Measurements from ENCODE around the gene RFWD3. TPM values are rescaled to one million over a fixed set of nuclear protein-coding genes. Genes with fewer than 3 reads are reported as not detected.
A peak's percentile ranks its signal among the peaks of the same experiment; 100 is the strongest.

RFWD3 gene
- total and polyA plus RNA-seq, 4 experiments from 2014 or later = 12.3 to 64.7 (median 39.9) TPM

- POLR2A ChIA-PET (ENCODE audit: partially characterized antibody) = interaction anchor here (1.2 to 3.0 kb wide), 2 partner anchors 8 to 15 kb away, joined by 3 to 20 read pairs; partner anchors contain the start of gene GLG1
- Histone ChIP-seq H3K27me3 (ENCODE audit: insufficient read depth, low read length) (no peaks in the 10 kb centered on the region), H3K27ac (ENCODE audit: low read depth, low read length) (no peak overlapping the region), H3K4me1 (ENCODE audit: insufficient read depth, low read length) (peaks cover 74% of the 10 kb centered on the region), H3K4me3 (ENCODE audit: low read length in 2 of 2) (no peak overlapping the region), H3K36me3 (ENCODE audit: insufficient read depth, low read length) (peaks cover 8% of the 10 kb centered on the region), H3K9me3 (ENCODE audit: control insufficient read depth in 1 of 2, low read length in 2 of 2) (no peaks in the 10 kb centered on the region)
- Mint-ChIP-seq H3K4me1 (peaks cover 30 to 86% (median 51%) of the 10 kb centered on the region in 4 donors), H3K27me3 (no peaks in the 10 kb centered on the region), H3K27ac (peak overlapping the region in 6 of 7 donors; percentile 14 to 79 (median 48)), H3K9me3 (no peaks in the 10 kb centered on the region), H3K36me3 (peaks cover 17 to 31% of the 10 kb centered on the region in 2 donors), H3K4me3 (peak overlapping the region in 4 of 8 donors; percentile 2 to 51 (median 18))
- no peak for DNase-seq
- intact Hi-C loops (cut with micrococcal nuclease) = no loop called here
- CTCF ChIA-PET (ENCODE audit: partially characterized antibody) = interaction anchor here (0.5 kb wide), 1 partner anchor 24 kb away, joined by 3 read pairs; no protein-coding TSS in a partner anchor
Observed at GRCh38 chr16:74591876-74592650, 74.6 kb downstream of the RFWD3 start.

DNA sequence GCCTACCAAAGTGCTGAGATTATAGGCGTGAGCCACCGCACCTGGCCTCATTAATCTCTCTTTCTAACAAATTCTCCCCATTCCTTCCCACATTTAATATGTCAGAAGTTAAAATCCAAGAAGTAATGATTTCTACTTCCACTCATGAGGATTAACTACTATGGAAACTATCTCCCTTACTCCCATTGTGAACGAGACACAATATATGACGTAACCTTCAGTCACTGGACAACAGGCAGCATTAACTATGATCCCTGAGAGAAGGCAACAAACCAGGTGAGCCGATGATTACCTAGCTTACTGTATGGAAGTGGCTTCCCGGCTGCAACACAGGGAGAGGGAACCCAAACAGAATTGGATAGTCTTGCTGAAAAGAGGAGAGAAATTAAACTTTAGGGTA is 79.7 kb downstream of the RFWD3 start:
- Mint-ChIP-seq H3K27ac (peak overlapping the region in 5 of 7 donors; percentile 3 to 67 (median 29)), H3K4me3 (peak overlapping the region in 5 of 8 donors; percentile 9 to 58 (median 35)), H3K9me3 (no peaks in the 10 kb centered on the region), H3K27me3 (no peaks in the 10 kb centered on the region), H3K4me1 (peaks cover 35 to 91% (median 60%) of the 10 kb centered on the region in 4 donors), H3K36me3 (peaks cover 15 to 22% of the 10 kb centered on the region in 2 donors)
- no peak overlapping the region for H3K27ac ChIP-seq (ENCODE audit: low read depth, low read length)
- intact Hi-C loops (cut with micrococcal nuclease) = loop anchor here (2.0 kb wide), 1 partner anchor 14 kb away; no protein-coding TSS in a partner anchor
- ChIA-PET POLR2A (ENCODE audit: partially characterized antibody) (no interaction called here), CTCF (ENCODE audit: partially characterized antibody) (interaction anchor here (1.0 to 1.7 kb wide), 2 partner anchors 11 to 17 kb away, joined by 5 read pairs; no protein-coding TSS in a partner anchor)
- H3K36me3 ChIP-seq (ENCODE audit: insufficient read depth, low read length) = no peaks in the 10 kb centered on the region
- DNase-seq = no peak
- H3K4me1 ChIP-seq (ENCODE audit: insufficient read depth, low read length) = peaks cover 67% of the 10 kb centered on the region
- H3K4me3 ChIP-seq (ENCODE audit: low read length in 2 of 2) = no peak overlapping the region
- H3K27me3 ChIP-seq (ENCODE audit: insufficient read depth, low read length) = no peaks in the 10 kb centered on the region
- no peaks in the 10 kb centered on the region for H3K9me3 ChIP-seq (ENCODE audit: control insufficient read depth in 1 of 2, low read length in 2 of 2)

GRCh38 chr16:74585846-74586443 is 80.7 kb downstream of the RFWD3 start:
- H3K27ac ChIP-seq (ENCODE audit: low read depth, low read length) = no peak overlapping the region
- H3K36me3 ChIP-seq (ENCODE audit: insufficient read depth, low read length) = no peaks in the 10 kb centered on the region
- DNase-seq = no peak
- H3K4me3 ChIP-seq (ENCODE audit: low read length in 2 of 2) = no peak overlapping the region
- H3K27ac Mint-ChIP-seq = peak overlapping the region in 5 of 7 donors; percentile 16 to 72 (median 47)
- H3K9me3 Mint-ChIP-seq = no peaks in the 10 kb centered on the region
- peak overlapping the region in 3 of 8 donors; percentile 8 to 35 (median 25) for H3K4me3 Mint-ChIP-seq
- peaks cover 67% of the 10 kb centered on the region for H3K4me1 ChIP-seq (ENCODE audit: insufficient read depth, low read length)
- intact Hi-C loops (cut with micrococcal nuclease) = loop anchor here (2.0 kb wide), 1 partner anchor 15 kb away; no protein-coding TSS in a partner anchor
- no peaks in the 10 kb centered on the region for H3K27me3 Mint-ChIP-seq
- no peaks in the 10 kb centered on the region for H3K9me3 ChIP-seq (ENCODE audit: control insufficient read depth in 1 of 2, low read length in 2 of 2)
- H3K27me3 ChIP-seq (ENCODE audit: insufficient read depth, low read length) = no peaks in the 10 kb centered on the region
- CTCF ChIA-PET (ENCODE audit: partially characterized antibody) = interaction anchor here (0.9 to 1.0 kb wide), 2 partner anchors 12 to 17 kb away, joined by 3 to 5 read pairs; no protein-coding TSS in a partner anchor
- peaks cover 15 to 24% of the 10 kb centered on the region in 2 donors for H3K36me3 Mint-ChIP-seq
- POLR2A ChIA-PET (ENCODE audit: partially characterized antibody) = no interaction called here
- H3K4me1 Mint-ChIP-seq = peaks cover 40 to 91% (median 63%) of the 10 kb centered on the region in 4 donors

DNA sequence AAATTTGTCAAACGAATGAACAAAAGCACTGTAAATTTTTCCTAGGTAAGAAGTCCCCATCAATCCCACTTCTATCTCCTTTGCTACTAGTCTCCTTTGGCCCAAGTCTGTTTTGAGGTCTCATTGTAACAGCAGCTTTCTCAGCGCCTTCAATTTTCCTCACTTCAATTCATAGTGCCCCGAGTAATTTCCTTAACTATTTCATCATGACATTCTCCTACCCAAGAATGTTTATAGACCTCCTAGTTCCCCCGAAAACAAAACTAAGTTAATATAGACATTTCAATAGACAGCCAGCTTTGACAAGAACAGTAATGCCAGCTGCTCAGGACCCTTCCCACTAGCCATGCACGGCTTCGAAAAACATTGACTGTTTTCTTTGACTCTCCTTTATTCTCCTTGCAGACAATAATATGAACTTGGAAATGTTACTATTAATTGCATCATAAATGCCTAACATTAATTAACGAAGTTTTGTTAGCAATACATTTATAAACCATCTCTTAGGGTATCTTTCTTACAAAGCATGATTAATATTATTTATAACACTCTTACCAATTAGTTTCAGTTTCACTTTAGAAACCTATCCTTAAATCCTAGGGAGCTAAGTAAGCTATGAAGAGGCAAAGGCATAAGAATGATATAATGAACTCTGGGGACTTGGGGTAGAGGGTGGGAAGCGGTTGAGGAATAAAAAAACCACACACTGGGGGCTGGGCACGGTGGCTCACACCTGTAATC is 82.6 kb downstream of the RFWD3 start:
- Histone ChIP-seq H3K4me3 (ENCODE audit: low read length in 2 of 2) (no peak overlapping the region), H3K4me1 (ENCODE audit: insufficient read depth, low read length) (peaks cover 77% of the 10 kb centered on the region)
- POLR2A ChIA-PET (ENCODE audit: partially characterized antibody) = interaction anchor here (0.9 to 2.0 kb wide), 2 partner anchors 8 to 23 kb away, joined by 3 to 9 read pairs; partner anchors contain the start of gene GLG1

DNA sequence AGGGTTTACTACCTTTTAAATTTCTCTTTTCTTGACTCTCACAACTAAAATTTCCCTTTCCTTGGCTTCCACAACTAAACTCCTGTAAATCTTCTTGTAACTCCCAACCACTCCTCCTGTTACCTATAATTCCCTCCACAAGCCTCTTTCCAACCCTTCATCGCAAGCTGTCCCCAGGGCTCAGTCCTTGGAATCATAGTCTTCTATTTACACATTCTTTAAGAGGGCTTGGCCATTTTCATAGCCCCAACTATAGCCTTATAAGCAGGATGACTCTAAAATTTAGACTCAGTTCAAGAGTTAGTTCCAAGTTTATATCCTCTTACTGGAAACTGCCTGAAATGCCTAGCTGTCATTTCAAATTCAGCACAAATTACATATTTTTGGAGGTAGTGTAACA is 83.7 kb downstream of the RFWD3 start:
- Histone ChIP-seq H3K36me3 (ENCODE audit: insufficient read depth, low read length) (no peaks in the 10 kb centered on the region), H3K9me3 (ENCODE audit: control insufficient read depth in 1 of 2, low read length in 2 of 2) (no peaks in the 10 kb centered on the region), H3K4me1 (ENCODE audit: insufficient read depth, low read length) (peaks cover 78% of the 10 kb centered on the region), H3K4me3 (ENCODE audit: low read length in 2 of 2) (no peak overlapping the region), H3K27ac (ENCODE audit: low read depth, low read length) (no peak overlapping the region), H3K27me3 (ENCODE audit: insufficient read depth, low read length) (no peaks in the 10 kb centered on the region)
- ChIA-PET CTCF (ENCODE audit: partially characterized antibody) (interaction anchor here (1.7 kb wide), 1 partner anchor 16 kb away, joined by 5 read pairs; no protein-coding TSS in a partner anchor), POLR2A (ENCODE audit: partially characterized antibody) (interaction anchor here (2.0 kb wide), 1 partner anchor 24 kb away, joined by 9 read pairs; the partner anchor contains the start of gene GLG1)
- no peak for DNase-seq
- Mint-ChIP-seq H3K4me1 (peaks cover 54 to 98% (median 68%) of the 10 kb centered on the region in 4 donors), H3K27me3 (no peaks in the 10 kb centered on the region), H3K27ac (peak overlapping the region in 4 of 7 donors; percentile 14 to 90 (median 63)), H3K4me3 (peak overlapping the region in 5 of 8 donors; percentile 1 to 20 (median 13)), H3K9me3 (no peaks in the 10 kb centered on the region), H3K36me3 (peaks cover 17 to 18% of the 10 kb centered on the region in 2 donors)
- intact Hi-C loops (cut with micrococcal nuclease) = no loop called here

More for the DNA sequence above, 82.6 kb downstream of the RFWD3 start:
- Mint-ChIP-seq H3K27ac (peak overlapping the region; percentile 27 to 82 (median 39)), H3K9me3 (no peaks in the 10 kb centered on the region), H3K4me1 (peaks cover 48 to 98% (median 66%) of the 10 kb centered on the region in 4 donors), H3K4me3 (peak overlapping the region in 7 of 8 donors; percentile 14 to 59 (median 50)), H3K27me3 (no peaks in the 10 kb centered on the region), H3K36me3 (peaks cover 15 to 22% of the 10 kb centered on the region in 2 donors)
- no peak for DNase-seq
- no peaks in the 10 kb centered on the region for H3K27me3 ChIP-seq (ENCODE audit: insufficient read depth, low read length)
- CTCF ChIA-PET (ENCODE audit: partially characterized antibody) = interaction anchor here (0.8 to 1.7 kb wide), 4 partner anchors 13 to 52 kb away, joined by 3 to 5 read pairs (median 4); no protein-coding TSS in a partner anchor
- H3K9me3 ChIP-seq (ENCODE audit: control insufficient read depth in 1 of 2, low read length in 2 of 2) = no peaks in the 10 kb centered on the region
- intact Hi-C loops (cut with micrococcal nuclease) = no loop called here
- H3K36me3 ChIP-seq (ENCODE audit: insufficient read depth, low read length) = no peaks in the 10 kb centered on the region
- H3K27ac ChIP-seq (ENCODE audit: low read depth, low read length) = no peak overlapping the region

DNA sequence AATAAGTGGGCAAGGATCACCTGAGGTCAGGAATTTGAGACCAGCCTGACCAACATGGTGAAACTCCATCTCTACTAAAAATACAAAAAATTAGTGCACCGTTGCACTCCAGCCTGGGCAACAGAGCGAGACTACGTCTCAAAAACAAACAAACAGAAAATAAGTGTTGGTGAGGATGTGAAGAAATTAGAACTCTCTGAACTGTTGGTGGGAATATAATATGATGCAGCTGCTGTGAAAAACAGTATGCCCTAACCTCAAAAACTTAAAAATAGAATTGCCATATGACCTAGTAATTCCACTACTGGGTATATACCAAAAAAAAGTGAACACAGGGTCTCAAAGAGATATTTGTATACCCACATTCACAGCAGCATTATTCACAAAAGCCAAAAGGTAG is 85.8 kb downstream of the RFWD3 start:
- H3K36me3 Mint-ChIP-seq = peaks cover 13% of the 10 kb centered on the region in 2 donors
- no peaks in the 10 kb centered on the region for H3K9me3 Mint-ChIP-seq
- H3K27ac ChIP-seq (ENCODE audit: low read depth, low read length) = no peak overlapping the region
- ChIA-PET POLR2A (ENCODE audit: partially characterized antibody) (no interaction called here), CTCF (ENCODE audit: partially characterized antibody) (no interaction called here)
- peak overlapping the region in 3 of 7 donors; percentile 67 to 78 (median 76) for H3K27ac Mint-ChIP-seq
- no peaks in the 10 kb centered on the region for H3K27me3 Mint-ChIP-seq
- peaks cover 77% of the 10 kb centered on the region for H3K4me1 ChIP-seq (ENCODE audit: insufficient read depth, low read length)
- no peak for DNase-seq
- H3K4me3 Mint-ChIP-seq = peak overlapping the region in 2 of 8 donors; percentile 43 to 50
- no peaks in the 10 kb centered on the region for H3K9me3 ChIP-seq (ENCODE audit: control insufficient read depth in 1 of 2, low read length in 2 of 2)
- H3K4me3 ChIP-seq (ENCODE audit: low read length in 2 of 2) = no peak overlapping the region
- intact Hi-C loops (cut with micrococcal nuclease) = no loop called here
- no peaks in the 10 kb centered on the region for H3K36me3 ChIP-seq (ENCODE audit: insufficient read depth, low read length)
- H3K27me3 ChIP-seq (ENCODE audit: insufficient read depth, low read length) = no peaks in the 10 kb centered on the region
- peaks cover 47 to 92% (median 61%) of the 10 kb centered on the region in 4 donors for H3K4me1 Mint-ChIP-seq

Measured in CD4-positive, alpha-beta memory T cell (primary cell).